HG03354 (cell line): ENCODE measurements around the gene OR52D1.

ENCODE experiments used
- ATAC-seq: cut with Tn5 transposase; IDR thresholded peaks from one replicate; pipeline ENCODE4 v1.9.1; 2021; ENCODE audit warnings: mild to moderate bottlenecking; ENCODE audit not compliant: unreplicated experiment, poor library complexity, severe bottlenecking

OR52D1 gene

DNA sequence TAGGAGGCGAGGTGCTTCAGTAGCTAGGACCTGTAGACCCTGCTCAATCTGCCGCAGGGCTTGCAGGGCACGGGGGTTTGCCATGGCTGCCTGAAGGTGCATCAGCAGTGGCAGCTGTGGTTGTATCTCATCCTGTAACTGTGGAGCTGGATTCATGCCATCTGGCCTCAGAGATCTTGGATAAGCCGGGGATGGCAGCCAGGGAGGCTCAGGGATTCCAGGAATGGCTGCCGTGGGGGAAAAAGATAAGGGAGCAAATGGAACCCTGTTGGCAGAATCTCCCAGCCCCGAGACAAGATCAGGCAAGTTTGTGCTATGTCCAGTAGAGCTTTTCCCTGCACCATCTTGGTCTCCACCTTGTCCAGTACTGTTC, 19.4 kb downstream of the OR52D1 start:
- no peak for ATAC-seq

DNA sequence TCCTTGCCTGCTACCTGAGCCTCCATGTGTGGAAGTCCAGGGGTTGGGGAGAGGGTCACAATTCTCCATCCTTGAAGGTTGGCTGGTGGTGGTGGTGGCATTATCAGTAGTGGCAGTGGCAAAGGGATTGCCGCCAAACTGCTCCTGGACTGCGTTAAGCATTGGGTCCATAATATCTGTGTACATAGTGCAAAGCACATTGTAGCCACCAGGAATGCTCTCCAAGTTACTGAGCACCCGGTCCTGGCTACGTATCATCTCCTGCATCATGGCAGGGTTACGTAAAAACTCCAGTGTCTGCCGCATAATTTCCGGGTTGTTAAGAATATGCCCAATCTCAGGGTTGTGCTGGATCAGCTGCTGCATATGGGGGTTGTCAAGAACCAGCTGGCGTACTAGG, 20.1 kb downstream of the OR52D1 start:
- no peak for ATAC-seq

DNA sequence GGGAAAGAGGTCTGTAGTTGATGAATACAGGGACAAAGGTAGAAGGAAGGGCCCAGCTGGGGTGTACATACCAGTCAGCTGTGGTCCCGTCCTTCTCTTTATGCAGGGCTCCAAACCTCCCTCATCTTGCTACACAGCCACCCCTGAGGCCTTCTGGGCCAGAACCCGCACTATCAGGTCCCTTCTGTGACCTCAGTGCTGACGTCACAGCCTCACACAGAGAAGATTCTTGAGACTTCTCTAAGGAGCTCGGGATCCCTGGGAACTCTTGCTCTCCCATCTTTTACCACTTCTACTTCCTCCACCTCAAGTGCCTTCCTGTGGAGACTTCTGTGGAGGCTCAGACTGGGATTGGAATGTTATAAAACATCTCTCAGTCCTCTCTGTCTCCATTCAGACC, 21.3 kb downstream of the OR52D1 start, which contains the start of gene UBQLN3:
TSS of gene UBQLN3 (minus strand) at position 155 of the 400 bp plus-strand sequence. CDS start 399 bp downstream, outside the sequence.
- ATAC-seq = no peak

DNA sequence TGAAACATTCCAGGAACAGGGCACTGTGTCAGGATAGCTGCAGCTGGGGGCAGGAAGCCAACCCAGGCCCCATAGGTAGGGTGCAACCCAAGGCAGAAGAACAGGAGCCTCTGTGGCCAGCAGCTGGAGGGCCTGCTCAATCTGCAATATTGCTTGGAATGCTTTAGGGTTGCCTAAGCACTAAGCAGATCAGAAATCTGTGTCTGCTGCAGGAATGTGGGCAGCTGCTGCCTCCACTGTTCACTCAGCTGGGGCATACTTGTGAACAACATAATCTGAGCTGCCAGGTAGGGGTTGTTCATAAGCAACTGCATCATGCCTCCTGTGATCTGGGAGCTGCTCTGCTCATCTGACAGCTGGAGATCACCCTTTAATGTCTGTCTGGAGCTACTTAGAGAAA, 26.4 kb downstream of the OR52D1 start:
- no peak for ATAC-seq

DNA sequence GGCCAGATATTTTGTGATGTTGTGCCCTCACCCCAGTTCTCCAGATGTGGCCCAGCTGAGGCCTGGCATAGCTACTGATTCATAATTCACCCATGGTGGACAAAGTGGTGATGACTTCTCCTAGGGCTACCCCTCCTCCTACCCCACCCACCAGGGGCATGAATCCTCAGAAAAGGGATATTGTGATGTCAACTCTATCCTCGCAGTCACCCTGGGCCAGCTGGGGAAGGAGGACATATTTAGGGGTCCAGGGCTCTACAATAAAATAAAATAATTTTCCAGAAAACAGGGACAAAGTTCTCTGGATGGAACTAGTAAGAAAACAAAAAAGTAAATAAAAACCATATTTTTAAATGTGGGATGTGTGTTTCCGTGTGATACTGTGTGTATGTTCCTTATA, 28.1 kb downstream of the OR52D1 start, which contains the start of gene UBQLNL:
TSS of gene UBQLNL (minus strand) at position 101 of the 400 bp plus-strand sequence. CDS start 258 bp downstream, outside the sequence.
- ATAC-seq = no peak

DNA sequence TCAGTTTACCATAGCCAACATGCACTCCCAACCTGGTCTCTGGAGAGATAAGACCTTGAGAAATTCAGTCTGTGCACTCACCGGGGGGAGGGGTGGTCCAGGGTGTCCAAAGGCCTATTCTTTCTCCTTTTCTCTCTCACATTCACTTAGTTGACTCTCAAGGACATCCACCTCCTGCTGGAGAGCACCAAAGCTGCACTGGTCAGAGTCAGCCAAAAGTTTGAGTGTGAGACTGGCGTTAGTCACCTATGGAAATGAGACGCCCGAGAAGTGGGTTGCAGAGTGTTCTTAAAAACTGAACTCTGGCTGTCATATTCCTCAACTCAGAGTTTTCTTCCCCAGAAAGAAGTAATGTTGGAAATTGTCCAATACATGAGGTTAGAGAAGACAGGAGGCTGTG, 33.1 kb downstream of the OR52D1 start:
- ATAC-seq = no peak

DNA sequence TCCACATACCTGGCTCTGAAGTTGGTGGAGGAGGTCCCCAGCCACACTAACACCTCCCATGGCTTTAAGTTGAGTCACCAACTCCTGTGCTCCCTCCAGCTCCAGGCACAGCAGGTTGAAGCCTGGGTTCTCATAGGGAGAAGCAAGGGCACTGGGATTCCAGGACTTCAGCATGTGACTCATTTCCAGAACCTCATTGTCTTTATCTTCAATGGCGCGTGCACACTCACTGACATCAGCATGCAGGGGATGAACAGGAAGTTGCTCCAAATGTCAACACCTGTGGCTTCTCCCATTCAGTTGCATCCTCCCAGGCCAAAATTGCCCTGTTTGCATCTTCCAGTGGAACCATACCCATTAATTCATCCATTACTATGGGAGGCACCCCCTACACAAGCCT, 33.8 kb downstream of the OR52D1 start:
- no peak for ATAC-seq

DNA sequence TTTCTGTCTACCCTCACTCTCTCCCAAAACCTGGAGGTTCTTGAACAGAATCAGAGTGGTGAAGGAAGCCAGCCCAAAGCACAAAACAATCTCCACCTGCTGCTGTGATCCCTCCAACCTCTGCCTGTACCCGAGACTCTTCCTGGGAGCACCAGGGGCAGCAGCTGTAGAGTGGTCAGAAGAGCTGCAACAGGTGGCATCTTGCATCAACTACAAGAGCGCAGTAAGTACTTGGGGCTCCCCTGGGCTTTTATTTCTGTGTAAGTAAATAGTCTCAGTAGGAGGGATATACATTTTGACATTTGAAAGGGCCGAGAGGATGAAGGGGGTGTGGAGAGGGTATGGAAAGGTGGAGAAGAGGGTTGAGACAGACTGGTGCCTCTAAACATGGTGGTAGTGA, 36.3 kb downstream of the OR52D1 start:
- ATAC-seq = no peak

DNA sequence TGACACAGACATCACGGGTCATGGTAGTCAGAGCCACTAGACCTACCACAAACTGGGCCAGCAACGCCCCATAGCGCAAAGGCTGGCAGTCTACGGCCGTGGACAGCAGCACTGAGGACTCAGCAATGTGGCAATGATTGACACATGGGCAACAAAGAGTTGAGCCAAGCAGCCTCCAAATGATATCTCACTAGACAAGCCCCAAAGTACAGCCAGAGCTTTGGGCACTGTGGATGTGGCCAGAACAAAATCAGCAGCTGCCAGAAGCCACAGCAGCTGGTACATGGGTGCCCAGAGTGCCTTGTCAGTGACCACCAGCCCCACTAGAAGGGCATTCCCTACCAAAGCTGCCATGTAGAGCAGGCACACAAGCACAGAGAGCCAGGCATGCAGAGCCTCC, 39.2 kb downstream of the OR52D1 start:
- no peak for ATAC-seq

DNA sequence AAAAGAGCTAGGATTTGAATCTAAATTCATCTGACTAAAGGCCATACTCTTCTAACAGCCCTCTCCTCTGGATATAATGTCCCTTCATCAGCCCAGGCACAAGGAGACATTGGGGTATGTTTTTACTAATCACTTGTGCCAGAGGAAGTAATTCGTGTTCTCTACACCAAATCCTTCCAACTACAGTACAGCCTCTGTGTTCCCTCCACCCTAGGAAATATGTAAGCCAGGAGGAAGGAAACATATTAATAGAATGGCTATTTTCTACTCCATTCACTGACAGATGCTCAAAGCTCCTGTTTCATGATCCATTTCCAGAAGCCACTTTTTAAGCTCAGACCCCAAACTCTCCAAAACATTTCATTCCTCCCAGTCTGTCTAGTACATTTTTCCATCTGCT, 40.0 kb downstream of the OR52D1 start:
- no peak for ATAC-seq

DNA sequence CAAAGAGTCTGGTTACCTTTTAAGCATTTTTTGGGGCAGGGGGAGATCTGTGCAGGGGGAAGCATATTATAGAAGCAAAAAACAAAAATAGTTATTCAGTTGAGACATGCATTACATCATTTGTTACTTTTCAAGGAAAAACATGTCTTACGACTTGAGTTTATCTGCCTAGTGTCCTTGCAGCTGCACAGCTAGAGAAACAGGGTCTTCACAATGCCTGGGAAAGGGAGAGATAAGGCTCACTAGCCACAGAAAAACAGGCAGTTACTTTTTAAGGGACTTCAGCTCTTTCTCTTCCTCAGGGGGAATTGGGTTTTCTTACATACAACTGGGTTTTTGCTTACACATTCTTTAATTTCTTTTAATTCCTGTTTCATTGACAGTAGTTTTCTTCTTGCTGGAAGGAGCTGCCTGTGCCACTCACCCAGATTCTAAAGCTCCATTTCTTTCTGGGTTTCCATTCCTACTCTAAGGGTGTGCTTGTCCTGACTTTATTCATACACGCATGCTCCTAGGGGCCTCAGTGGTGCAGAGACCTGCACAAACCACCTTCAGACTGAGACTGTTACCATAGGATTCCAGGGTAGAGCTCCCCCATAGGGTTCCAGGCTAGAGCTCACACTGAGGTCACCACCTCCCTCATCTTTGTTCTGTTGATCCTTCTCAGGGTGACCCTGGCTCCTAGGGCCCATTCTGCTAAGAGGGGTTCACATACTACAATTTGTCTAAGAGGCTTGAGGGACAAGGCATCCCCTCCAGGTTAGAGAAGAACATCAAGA, 42.8 kb downstream of the OR52D1 start:
- no peak for ATAC-seq

DNA sequence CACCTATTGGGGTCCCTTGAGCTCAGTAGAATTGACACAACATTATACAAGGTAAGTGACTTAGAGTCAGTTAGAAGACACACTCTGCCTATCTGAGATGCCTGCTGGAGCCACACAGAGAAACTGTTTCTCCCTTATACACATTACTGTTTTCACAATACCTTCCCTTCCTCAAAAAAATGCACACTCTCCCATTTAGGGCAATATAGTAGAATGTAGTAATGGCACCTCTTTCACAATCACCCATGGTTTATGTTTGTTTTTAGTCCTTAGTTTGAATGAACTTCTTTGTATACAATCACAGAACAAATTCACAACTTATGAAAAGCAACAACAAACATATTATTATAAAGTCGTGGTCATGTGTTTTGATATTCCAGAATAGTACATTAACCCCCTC, 45.6 kb downstream of the OR52D1 start:
- ATAC-seq = no peak

DNA sequence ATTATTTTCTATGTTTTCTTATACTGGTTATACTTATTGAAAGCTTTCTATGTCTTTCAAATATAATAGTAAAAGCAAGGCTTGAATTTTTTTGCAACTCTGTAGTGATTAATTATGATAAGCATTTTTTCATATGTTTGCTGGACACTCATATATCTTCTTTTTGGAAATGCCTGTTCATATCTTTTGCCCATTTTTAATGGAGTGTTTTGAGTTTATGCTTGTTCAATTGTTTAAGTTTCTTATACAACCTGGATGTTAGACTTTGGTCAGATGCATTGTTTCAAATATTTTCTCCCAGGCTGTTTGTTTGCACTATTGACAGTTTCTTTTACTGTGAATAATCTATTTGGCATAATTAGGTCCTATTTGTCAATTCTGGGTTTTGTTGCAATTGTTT, 48.0 kb downstream of the OR52D1 start:
- no peak for ATAC-seq
